Measurements from ENCODE around the gene LRRC63. TPM values are rescaled to one million over a fixed set of nuclear protein-coding genes. Genes with fewer than 3 reads are reported as not detected.

Gene LRRC63
- polyA plus RNA-seq, 1 of the 3 experiments (the other 2 are of a cell fraction): 0.03 TPM

GRCh38 chr13:46310066-46310465, 98.3 kb downstream of the LRRC63 start:
- no peaks in the 10 kb centered on the region for H3K9me3 ChIP-seq
- H3K4me1 ChIP-seq (ENCODE audit: control insufficient read depth in 1 of 2, insufficient read depth in 2 of 2, low read depth in 1 of 2, low read length in 1 of 2): no peaks in the 10 kb centered on the region
- no peak overlapping the region for H3K27ac ChIP-seq (ENCODE audit: low read depth in 2 of 2, low read length in 1 of 2)
- TF ChIP-seq GABPA (IDR thresholded peaks at IDR 0.05; ENCODE audit: low read depth) (no peak), EZH2phosphoT487 (IDR thresholded peaks at IDR 0.05; ENCODE audit: borderline replicate concordance, low read depth) (no peak), GATA2 (CRISPR knock-in tag; IDR thresholded peaks at IDR 0.05) (no peak), JUND (IDR thresholded peaks at IDR 0.05) (no peak), YY1 (IDR thresholded peaks at IDR 0.05; ENCODE audit: low read depth) (no peak), FOXJ3 (CRISPR knock-in tag; IDR thresholded peaks at IDR 0.05) (no peak)
- TF ChIP-seq, protein P1, sequence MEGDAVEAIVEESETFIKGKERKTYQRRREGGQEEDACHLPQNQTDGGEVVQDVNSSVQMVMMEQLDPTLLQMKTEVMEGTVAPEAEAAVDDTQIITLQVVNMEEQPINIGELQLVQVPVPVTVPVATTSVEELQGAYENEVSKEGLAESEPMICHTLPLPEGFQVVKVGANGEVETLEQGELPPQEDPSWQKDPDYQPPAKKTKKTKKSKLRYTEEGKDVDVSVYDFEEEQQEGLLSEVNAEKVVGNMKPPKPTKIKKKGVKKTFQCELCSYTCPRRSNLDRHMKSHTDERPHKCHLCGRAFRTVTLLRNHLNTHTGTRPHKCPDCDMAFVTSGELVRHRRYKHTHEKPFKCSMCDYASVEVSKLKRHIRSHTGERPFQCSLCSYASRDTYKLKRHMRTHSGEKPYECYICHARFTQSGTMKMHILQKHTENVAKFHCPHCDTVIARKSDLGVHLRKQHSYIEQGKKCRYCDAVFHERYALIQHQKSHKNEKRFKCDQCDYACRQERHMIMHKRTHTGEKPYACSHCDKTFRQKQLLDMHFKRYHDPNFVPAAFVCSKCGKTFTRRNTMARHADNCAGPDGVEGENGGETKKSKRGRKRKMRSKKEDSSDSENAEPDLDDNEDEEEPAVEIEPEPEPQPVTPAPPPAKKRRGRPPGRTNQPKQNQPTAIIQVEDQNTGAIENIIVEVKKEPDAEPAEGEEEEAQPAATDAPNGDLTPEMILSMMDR (IDR thresholded peaks at IDR 0.05): no peak
- no peaks in the 10 kb centered on the region for H3K9me2 ChIP-seq
- no peaks in the 10 kb centered on the region for H3K36me3 ChIP-seq (replicated peaks in 1 of 2; ENCODE audit: control insufficient read depth in 1 of 2, insufficient read depth in 2 of 2, low read length in 1 of 2)
- H3F3A ChIP-seq (replicated peaks; ENCODE audit: insufficient read depth): no peaks in the 10 kb centered on the region
- H3K79me2 ChIP-seq (ENCODE audit: insufficient read depth): no peaks in the 10 kb centered on the region
- H3K27me3 ChIP-seq (ENCODE audit: insufficient read depth): no peaks in the 10 kb centered on the region
- ChIA-PET POLR2A (no interaction called here), CTCF (interaction anchor here (1.1 kb wide), 1 partner anchor 21 kb away, joined by 3 read pairs; no protein-coding TSS in a partner anchor)
- H4K20me1 ChIP-seq (ENCODE audit: insufficient read depth): no peaks in the 10 kb centered on the region
- no peak overlapping the region for H3K4me3 ChIP-seq (ENCODE audit: low read depth in 2 of 2, low read length in 1 of 2)
- no peak overlapping the region for H3K4me2 ChIP-seq
- 0% methylated on average over 1 of the region's 1 CpG for WGBS (ENCODE audit: low lambda C conversion rate)
- H3K9ac ChIP-seq: no peak overlapping the region
- H2AFZ ChIP-seq (ENCODE audit: low read depth): no peak overlapping the region
- DNase-seq: no peak

GRCh38 chr13:46311217-46311616, 99.5 kb downstream of the LRRC63 start:
- Histone ChIP-seq H3K4me1 (ENCODE audit: control insufficient read depth in 1 of 2, insufficient read depth in 2 of 2, low read depth in 1 of 2, low read length in 1 of 2) (no peaks in the 10 kb centered on the region), H3K27ac (ENCODE audit: low read depth in 2 of 2, low read length in 1 of 2) (no peak overlapping the region), H3K27me3 (ENCODE audit: insufficient read depth) (no peaks in the 10 kb centered on the region), H3K9me2 (no peaks in the 10 kb centered on the region), H3K79me2 (ENCODE audit: insufficient read depth) (no peaks in the 10 kb centered on the region), H4K20me1 (ENCODE audit: insufficient read depth) (no peaks in the 10 kb centered on the region), H3K9ac (no peak overlapping the region), H3K4me3 (ENCODE audit: low read depth in 2 of 2, low read length in 1 of 2) (no peak overlapping the region), H3K36me3 (replicated peaks in 1 of 2; ENCODE audit: control insufficient read depth in 1 of 2, insufficient read depth in 2 of 2, low read length in 1 of 2) (no peaks in the 10 kb centered on the region), H2AFZ (ENCODE audit: low read depth) (no peak overlapping the region), H3K4me2 (no peak overlapping the region), H3F3A (replicated peaks; ENCODE audit: insufficient read depth) (no peaks in the 10 kb centered on the region), H3K9me3 (no peaks in the 10 kb centered on the region)
- ChIA-PET CTCF (interaction anchor here (1.1 to 1.5 kb wide), 2 partner anchors 11 to 28 kb away, joined by 3 to 4 read pairs; no protein-coding TSS in a partner anchor), POLR2A (no interaction called here)
- 64% methylated on average over 2 of the region's 2 CpGs for WGBS (ENCODE audit: low lambda C conversion rate)
- no peak for DNase-seq
- TF ChIP-seq YY1 (IDR thresholded peaks at IDR 0.05; ENCODE audit: low read depth) (no peak), IRF3 (IDR thresholded peaks at IDR 0.05; ENCODE audit: low read depth, low read length) (no peak), GATA2 (CRISPR knock-in tag; IDR thresholded peaks at IDR 0.05) (no peak), MEF2A (IDR thresholded peaks at IDR 0.05; ENCODE audit: borderline replicate concordance, low read depth) (no peak), NFIC (IDR thresholded peaks at IDR 0.05; ENCODE audit: borderline replicate concordance) (no peak), PBX3 (IDR thresholded peaks at IDR 0.05) (no peak), GABPA (IDR thresholded peaks at IDR 0.05; ENCODE audit: low read depth) (no peak)
- TF ChIP-seq, protein P2, sequence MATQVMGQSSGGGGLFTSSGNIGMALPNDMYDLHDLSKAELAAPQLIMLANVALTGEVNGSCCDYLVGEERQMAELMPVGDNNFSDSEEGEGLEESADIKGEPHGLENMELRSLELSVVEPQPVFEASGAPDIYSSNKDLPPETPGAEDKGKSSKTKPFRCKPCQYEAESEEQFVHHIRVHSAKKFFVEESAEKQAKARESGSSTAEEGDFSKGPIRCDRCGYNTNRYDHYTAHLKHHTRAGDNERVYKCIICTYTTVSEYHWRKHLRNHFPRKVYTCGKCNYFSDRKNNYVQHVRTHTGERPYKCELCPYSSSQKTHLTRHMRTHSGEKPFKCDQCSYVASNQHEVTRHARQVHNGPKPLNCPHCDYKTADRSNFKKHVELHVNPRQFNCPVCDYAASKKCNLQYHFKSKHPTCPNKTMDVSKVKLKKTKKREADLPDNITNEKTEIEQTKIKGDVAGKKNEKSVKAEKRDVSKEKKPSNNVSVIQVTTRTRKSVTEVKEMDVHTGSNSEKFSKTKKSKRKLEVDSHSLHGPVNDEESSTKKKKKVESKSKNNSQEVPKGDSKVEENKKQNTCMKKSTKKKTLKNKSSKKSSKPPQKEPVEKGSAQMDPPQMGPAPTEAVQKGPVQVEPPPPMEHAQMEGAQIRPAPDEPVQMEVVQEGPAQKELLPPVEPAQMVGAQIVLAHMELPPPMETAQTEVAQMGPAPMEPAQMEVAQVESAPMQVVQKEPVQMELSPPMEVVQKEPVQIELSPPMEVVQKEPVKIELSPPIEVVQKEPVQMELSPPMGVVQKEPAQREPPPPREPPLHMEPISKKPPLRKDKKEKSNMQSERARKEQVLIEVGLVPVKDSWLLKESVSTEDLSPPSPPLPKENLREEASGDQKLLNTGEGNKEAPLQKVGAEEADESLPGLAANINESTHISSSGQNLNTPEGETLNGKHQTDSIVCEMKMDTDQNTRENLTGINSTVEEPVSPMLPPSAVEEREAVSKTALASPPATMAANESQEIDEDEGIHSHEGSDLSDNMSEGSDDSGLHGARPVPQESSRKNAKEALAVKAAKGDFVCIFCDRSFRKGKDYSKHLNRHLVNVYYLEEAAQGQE (IDR thresholded peaks at IDR 0.05; ENCODE audit: low read depth, low read length): no peak
